Neural cell (in vitro differentiated cells): ENCODE data around the gene ABCC3. TPM values are rescaled to one million over a fixed set of nuclear protein-coding genes. Genes with fewer than 3 reads are reported as not detected.

Source experiments
- H2AFZ ChIP-seq: fragments of 200-600, 300-800 bp; sonication (generic), shearing (Covaris generic); 2 replicates; pipeline ENCODE4 v1.6.0; 2014; ENCODE audit warnings: low read depth, mild to moderate bottlenecking, antibody characterized with exemption, low read length, moderate library complexity
- H3F3A ChIP-seq: fragments of 200-600 bp; shearing (Covaris generic); 2 replicates; pipeline ENCODE4 v1.6.1; 2016; ENCODE audit warnings: mild to moderate bottlenecking, moderate library complexity, mixed read lengths, antibody characterized with exemption, low read length; ENCODE audit not compliant: insufficient read depth, poor library complexity, severe bottlenecking
- H3K27ac ChIP-seq: fragments of 200-600, 300-800 bp; sonication (generic), shearing (Covaris generic); 2 replicates; pipeline ENCODE4 v1.5.1; 2014; ENCODE audit warnings: mild to moderate bottlenecking, low read length, moderate library complexity
- H3K27me3 ChIP-seq: fragments of 300-800, 200-600 bp; sonication (generic), shearing (Covaris generic); 2 replicates; pipeline ENCODE4 v1.6.0; 2014; ENCODE audit warnings: mild to moderate bottlenecking, low read depth, low read length, moderate library complexity; ENCODE audit not compliant: insufficient read depth
- H3K36me3 ChIP-seq: fragments of 300-800, 200-600 bp; sonication (generic), shearing (Covaris generic); 2 replicates; pipeline ENCODE4 v1.5.1; 2014; ENCODE audit warnings: mild to moderate bottlenecking, antibody characterized with exemption, low read length, moderate library complexity; ENCODE audit not compliant: insufficient read depth
- H3K4me2 ChIP-seq: fragments of 300-800, 200-600 bp; sonication (generic), shearing (Covaris generic); 2 replicates; pipeline ENCODE4 v1.6.0; 2014; ENCODE audit warnings: mild to moderate bottlenecking, low read length
- H3K4me3 ChIP-seq: fragments of 300-800, 200-600 bp; sonication (generic), shearing (Covaris generic); 2 replicates; pipeline ENCODE4 v1.5.1; 2014; ENCODE audit warnings: mild to moderate bottlenecking, low read length, moderate library complexity
- H3K79me2 ChIP-seq: fragments of 200-600 bp; shearing (Covaris generic); replicated peaks from 2 replicates; pipeline ENCODE4 v1.6.0; 2014; ENCODE audit warnings: mild to moderate bottlenecking, low read length, moderate library complexity; ENCODE audit not compliant: insufficient read depth
- H3K9ac ChIP-seq: fragments of 300-800, 200-600 bp; sonication (generic), shearing (Covaris generic); 2 replicates; pipeline ENCODE4 v1.6.1; 2016; ENCODE audit warnings: mild to moderate bottlenecking, low read length, mixed read lengths
- H3K9me2 ChIP-seq: fragments of 200-600 bp; shearing (Covaris generic); 2 replicates; pipeline ENCODE4 v1.6.1; 2016; ENCODE audit warnings: mild to moderate bottlenecking, low read length, mixed read lengths; ENCODE audit not compliant: insufficient read depth
- H3K9me3 ChIP-seq: fragments of 200-600, 300-800 bp; sonication (generic), shearing (Covaris generic); 2 replicates; pipeline ENCODE4 v1.6.1; 2016; ENCODE audit warnings: mild to moderate bottlenecking, mixed run types, low read length, moderate library complexity, mixed read lengths
- H4K20me1 ChIP-seq: fragments of 200-600 bp; shearing (Covaris generic); 2 replicates; pipeline ENCODE4 v1.6.1; 2016; ENCODE audit warnings: mild to moderate bottlenecking, mixed run types; ENCODE audit not compliant: insufficient read depth
- CTCF ChIP-seq: fragments of 450-650 bp; IDR thresholded peaks from 2 replicates; pipeline ENCODE4 v1.5.1; 2014; ENCODE audit warnings: antibody characterized with exemption, mild to moderate bottlenecking, moderate library complexity; ENCODE audit not compliant: poor library complexity, severe bottlenecking
- EP300 ChIP-seq: fragments of 450-650 bp; conservative IDR thresholded peaks from 2 replicates; pipeline ENCODE4 v1.6.1; 2014; ENCODE audit warnings: antibody characterized with exemption, mild to moderate bottlenecking, moderate library complexity; ENCODE audit not compliant: poor library complexity, severe bottlenecking
- EZH2 ChIP-seq: fragments of 200-600, 300-800 bp; shearing (Covaris generic), sonication (generic); IDR thresholded peaks from 2 replicates; pipeline ENCODE4 v1.6.1; 2014; ENCODE audit warnings: antibody characterized with exemption, low read length, borderline replicate concordance, mild to moderate bottlenecking; ENCODE audit not compliant: insufficient read depth, poor library complexity, severe bottlenecking
- MXI1 ChIP-seq: fragments of 450-650 bp; conservative IDR thresholded peaks from 2 replicates; pipeline ENCODE4 v1.6.1; 2014; ENCODE audit warnings: antibody characterized with exemption, mild to moderate bottlenecking; ENCODE audit not compliant: poor library complexity, severe bottlenecking
- POLR2AphosphoS5 ChIP-seq: IDR thresholded peaks from 2 replicates; pipeline ENCODE4 v1.6.1; 2012
- RAD21 ChIP-seq: fragments of 450-650 bp; conservative IDR thresholded peaks from 2 replicates; pipeline ENCODE4 v1.6.1; 2014; ENCODE audit warnings: antibody characterized with exemption, mild to moderate bottlenecking, moderate library complexity
- REST ChIP-seq: IDR thresholded peaks from 2 replicates; pipeline ENCODE4 v1.6.1; 2012; ENCODE audit warnings: borderline replicate concordance
- SMC3 ChIP-seq: fragments of 450-650 bp; conservative IDR thresholded peaks from 2 replicates; pipeline ENCODE4 v1.6.1; 2014; ENCODE audit warnings: antibody characterized with exemption, mild to moderate bottlenecking, moderate library complexity; ENCODE audit not compliant: poor library complexity
- TAF1 ChIP-seq: IDR thresholded peaks from 2 replicates; pipeline ENCODE4 v1.6.1; 2012; ENCODE audit warnings: low read depth
- polyA plus RNA-seq: library from polyadenylated mRNA; depleted of rRNA; stranded (reverse); fragments of >200 nt; gene quantifications from 2 replicates; pipeline ENCODE4 v1.2.3, GENCODE V29; 2014

Gene ABCC3
- polyA plus RNA-seq, 1 donor from 2014 or later, result not detected

DNA sequence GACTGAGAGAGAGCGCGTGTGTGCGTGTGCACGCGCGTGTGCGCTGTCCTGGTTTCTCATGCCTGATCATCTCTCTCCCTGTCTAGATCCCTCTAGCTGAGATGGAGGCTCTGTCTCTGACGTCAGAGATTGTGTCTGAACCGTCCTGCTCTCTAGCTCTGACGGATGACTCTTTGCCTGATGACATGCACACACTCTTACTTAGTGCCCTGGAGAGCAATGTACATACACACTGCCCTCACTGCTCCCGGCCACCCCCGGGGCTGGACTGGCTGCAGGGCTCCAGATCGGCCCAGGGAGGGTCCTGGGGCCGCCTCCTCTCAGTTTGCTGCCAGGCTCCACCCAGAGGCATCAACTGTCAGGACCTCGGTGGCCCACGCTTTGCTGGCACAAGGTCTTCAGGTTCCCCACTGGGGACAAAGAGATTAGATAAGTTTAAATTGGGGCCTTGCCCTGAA is 13.1 kb upstream of the ABCC3 start (continued):
- TF ChIP-seq EP300, result no peak

GRCh38 chr17:50624321-50624934 is 10.3 kb upstream of the ABCC3 start:
- H3K36me3 ChIP-seq, result no peaks in the 10 kb centered on the region

More at GRCh38 chr17:50624321-50624934, 10.3 kb upstream of the ABCC3 start:
- Histone ChIP-seq H3K4me3 (no peak overlapping the region), H3K9me2 (no peaks in the 10 kb centered on the region), H3K27me3 (no peaks in the 10 kb centered on the region), H3F3A (peaks cover 6% of the 10 kb centered on the region), H3K9me3 (no peaks in the 10 kb centered on the region), H3K27ac (no peak overlapping the region), H3K9ac (no peak overlapping the region), H2AFZ (no peak overlapping the region), H3K4me2 (no peak overlapping the region), H3K79me2 (no peaks in the 10 kb centered on the region), H4K20me1 (no peaks in the 10 kb centered on the region)
- TF ChIP-seq POLR2AphosphoS5 (no peak), EZH2 (no peak), EP300 (no peak), RAD21 (no peak), REST (no peak), SMC3 (no peak), CTCF (no peak), TAF1 (no peak), MXI1 (no peak)
